Measurements from ENCODE around the gene HS3ST6.
"Not testable (repeated sequence)": the region's sequence is repeated elsewhere in the genome, so short reads cannot be mapped to it uniquely, and the experiment has no call there.

Gene HS3ST6

DNA sequence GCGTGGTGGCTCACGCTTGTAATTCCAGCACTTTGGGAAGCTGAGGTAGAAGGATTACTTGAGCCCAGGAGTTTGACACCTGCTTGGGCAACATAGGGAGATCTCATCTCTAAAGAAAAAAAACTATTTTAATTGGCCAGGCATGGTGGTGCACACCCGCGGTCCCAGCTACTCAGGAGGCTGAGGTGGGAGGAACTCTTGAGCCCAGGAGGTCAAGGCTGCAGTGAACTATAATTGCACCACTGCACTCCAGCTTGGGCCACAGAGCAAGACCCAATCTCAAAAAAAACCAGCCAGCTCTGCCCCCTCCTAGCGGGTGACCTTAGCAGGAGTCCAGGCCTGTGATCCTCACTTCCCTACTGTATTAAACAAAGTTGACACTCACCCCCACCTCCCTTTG lies 5.9 kb upstream of the HS3ST6 start:
- no peak for DNase-seq

GRCh38 chr16:1923299-1924034 lies 5.3 kb upstream of the HS3ST6 start:
- peak; percentile 73 for DNase-seq

- DNase-seq = no peak
These were observed 4.1 kb upstream of the HS3ST6 start for GRCh38 chr16:1922357-1922756.

DNA sequence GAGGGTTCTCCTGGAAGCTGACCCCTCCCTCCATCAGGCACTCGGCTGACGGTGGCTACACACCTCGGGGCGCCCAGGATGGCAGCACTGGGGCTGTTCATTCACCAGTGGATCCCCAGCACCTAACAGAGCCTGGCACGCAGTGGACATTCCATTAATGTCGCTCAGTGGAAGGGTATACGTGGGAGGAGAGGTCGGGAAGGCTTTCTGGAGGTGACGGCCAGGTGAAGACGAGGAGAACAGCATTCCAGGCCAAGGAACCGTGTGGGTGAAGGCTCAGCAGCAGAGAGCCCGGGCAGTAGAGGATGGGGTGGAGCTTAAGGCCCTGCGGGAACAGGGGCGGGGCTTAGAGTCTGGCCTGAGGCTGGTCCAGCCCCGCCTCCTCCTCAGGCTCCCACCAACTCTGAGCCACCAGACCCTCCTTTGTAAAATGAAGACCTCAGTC lies 2.5 kb upstream of the HS3ST6 start:
- DNase-seq = no peak

GRCh38 chr16:1920122-1920521 lies 1.9 kb upstream of the HS3ST6 start:
- not testable (repeated sequence) for DNase-seq

DNA sequence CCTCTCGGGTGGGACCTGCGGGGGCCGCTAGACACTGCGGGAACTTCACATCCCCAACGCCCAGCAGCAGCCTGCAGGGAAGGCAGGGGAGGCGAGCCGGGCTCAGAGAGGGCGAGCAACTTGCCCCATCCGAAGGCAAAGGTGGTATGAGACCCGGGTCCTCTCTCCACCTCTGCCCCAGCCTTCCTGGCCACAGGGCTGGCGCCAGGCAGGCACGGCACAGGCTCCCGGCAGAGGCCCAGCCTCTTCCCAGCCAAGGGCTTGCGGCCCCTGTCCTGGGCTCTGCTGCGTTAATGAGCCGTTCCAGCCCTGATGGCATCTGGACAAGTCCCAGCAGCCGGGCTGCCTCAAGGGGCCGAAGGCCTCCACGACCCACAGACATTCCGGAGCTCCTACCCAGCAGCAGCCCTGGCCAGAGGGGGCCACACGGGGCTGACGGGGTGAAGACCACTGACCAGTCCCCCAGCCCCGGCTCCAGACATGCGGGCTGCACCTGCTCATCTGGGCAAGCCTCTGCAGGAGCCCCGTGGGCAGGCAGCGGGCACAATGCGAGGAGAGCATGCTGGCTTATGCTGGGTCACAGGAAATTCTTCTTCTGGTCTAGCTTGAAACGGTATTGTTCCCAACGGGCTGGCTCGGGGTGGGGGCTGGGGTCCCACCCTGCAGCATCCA lies 1.2 kb upstream of the HS3ST6 start:
- DNase-seq = peak; percentile 15

- no peak for DNase-seq
These were observed 407 bp downstream of the HS3ST6 start for GRCh38 chr16:1917665-1918350.

DNA sequence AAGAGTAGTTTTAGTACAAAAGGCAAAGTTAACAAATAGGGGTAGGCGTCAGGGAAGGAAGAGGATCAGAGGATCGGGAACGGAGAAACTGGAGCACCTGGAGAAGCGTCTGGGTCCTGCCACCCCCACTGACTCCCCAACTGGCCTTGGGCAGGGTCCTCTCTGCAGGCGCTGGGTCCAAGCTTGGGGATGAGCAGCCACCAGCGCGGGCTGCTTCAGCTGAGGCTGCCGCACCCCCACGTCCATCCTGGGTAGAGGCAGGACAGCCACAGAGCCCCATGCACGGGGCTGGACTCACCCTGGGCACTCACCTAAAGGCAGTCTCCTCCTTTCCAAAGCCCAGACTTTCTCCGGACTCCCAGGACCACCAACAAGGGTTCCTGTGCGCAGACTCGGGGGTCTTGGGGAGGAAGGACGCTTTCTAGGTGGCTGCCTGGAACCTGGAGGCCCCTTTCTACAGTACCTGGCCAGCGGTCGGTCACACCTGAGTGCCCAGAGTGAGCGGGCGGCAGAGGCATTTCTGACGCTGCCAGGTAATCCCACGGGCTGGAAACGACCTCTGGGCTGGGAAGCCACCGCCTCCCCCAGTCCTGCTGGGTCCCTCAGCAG lies 1.1 kb downstream of the HS3ST6 start:
- no peak for DNase-seq

- no peak for DNase-seq
These were observed 1.6 kb downstream of the HS3ST6 start for GRCh38 chr16:1916640-1916990.

DNA sequence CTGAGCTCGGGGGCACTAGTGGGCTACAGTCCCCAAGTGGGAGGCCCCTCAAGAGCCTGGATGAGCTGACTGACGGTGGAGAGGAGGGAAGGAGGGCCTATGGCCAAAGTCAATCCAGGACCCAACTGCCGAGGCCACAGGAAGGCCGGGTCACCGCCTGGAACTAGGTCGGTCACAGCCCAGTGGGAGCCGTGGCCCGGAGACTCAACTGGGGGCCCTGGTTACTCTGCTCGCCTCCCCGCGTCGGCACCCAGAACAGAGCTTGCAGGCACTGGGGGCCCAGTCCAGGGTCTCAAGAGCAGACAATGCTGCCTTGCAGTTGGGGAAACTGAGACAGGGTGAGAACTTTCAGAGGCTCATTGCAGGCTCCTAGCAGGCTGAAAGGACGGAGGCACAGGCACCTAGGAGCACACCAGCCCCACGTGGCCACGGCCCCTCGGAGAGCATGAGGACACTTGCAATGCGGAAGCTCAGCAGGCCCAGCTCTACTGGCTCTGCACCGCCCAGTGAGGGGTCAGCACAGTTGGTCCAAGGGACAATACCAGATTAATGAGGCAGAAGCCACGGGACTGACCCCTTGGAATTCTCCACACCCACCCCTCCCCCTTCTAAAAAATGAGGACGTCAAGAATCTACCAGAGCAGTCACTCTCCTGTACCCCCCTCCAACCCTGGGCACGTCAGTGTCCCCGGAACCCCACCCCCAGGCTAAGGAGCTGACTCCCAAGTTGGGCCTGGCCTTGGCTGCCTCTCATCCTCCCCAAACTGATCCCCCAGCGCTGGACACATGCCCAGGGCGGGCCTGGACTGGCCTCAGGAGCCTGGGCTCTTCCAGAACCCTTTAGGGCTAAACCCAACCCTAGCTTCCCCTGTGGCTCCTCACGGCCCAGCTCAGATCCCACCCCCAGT lies 2.2 kb downstream of the HS3ST6 start:
- no peak for DNase-seq

GRCh38 chr16:1914988-1915387 lies 3.2 kb downstream of the HS3ST6 start:
- no peak for DNase-seq

DNA sequence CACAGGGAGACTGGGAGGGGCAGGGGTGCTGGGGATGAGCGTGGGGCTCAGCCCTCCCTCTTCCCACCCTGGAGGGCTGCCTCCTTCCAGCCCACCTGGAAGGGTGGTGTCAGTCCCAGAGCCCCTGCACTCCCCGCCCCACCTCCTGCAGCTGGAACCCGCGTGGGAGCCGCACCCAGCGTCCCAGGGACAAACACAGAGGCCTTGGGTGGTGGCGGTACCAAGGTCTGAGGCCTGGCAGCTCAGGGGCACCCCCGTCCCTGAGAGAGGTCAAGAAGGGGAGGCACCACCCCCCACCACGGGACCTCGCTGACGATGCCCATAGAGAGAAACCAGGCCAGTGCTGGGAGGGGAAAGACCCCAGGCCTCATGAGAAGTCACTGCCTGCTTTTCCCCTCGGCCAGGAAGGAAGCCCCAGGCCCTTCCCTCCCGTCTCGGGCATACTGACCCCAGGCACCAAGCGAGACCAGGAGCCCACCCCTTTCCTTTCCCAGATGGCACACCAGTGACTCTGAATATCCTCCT lies 4.1 kb downstream of the HS3ST6 start:
- DNase-seq = no peak

- no peak for DNase-seq
These were observed 4.7 kb downstream of the HS3ST6 start for GRCh38 chr16:1913327-1914083.

DNA sequence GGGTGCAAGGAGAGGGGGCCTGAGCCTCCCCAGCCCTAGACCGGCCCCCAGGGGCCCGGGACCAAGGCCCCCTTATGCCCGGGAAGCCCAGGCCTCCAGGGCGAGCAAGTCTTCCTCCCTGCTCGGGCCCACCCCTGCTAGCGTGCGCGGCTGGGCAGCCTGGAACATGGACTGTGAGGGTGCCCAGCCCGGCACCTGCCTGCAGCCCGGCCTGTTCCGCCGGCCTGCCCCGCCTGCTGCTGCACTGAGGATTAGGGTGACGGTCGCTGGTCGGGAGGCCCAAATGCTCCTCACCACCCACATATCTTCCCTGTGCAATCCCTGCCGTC lies 6.0 kb downstream of the HS3ST6 start:
- no peak for DNase-seq

- no peak for DNase-seq
These were observed 6.6 kb downstream of the HS3ST6 start for GRCh38 chr16:1911467-1912214.

DNA sequence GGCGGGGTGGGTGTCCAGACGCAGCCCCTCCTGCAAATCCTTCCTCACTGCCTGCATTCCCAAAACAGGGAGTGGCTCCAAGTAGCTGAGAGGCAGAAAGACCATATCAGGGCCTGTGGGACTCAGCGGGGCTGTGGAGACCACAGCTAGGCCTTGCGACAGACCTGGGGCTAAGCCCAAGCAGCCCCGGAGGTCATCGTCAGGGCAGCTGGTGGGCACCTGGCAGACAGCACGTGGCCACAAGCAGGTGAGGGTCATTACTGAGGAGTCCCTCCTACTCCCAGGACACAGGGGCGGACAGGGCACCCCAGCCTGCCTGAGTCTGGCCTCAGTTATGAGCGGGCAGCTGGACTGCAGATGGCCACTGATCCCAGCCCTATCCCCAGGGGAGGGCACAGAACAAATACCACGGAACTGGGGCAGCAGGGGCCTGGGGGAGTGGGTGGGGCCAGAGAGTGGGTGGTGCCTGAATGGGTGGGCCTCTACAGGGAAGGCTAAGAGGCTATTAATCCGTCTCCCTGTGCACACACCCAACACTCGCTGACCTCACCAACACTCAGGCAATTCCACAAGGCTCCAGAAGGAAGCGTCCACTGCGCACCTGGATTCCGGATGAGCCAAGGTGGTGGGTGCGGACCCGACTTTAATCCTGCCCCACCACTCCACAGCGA lies 8.5 kb downstream of the HS3ST6 start:
- no peak for DNase-seq

GRCh38 chr16:1908983-1909382 lies 9.2 kb downstream of the HS3ST6 start:
- DNase-seq = no peak

DNA sequence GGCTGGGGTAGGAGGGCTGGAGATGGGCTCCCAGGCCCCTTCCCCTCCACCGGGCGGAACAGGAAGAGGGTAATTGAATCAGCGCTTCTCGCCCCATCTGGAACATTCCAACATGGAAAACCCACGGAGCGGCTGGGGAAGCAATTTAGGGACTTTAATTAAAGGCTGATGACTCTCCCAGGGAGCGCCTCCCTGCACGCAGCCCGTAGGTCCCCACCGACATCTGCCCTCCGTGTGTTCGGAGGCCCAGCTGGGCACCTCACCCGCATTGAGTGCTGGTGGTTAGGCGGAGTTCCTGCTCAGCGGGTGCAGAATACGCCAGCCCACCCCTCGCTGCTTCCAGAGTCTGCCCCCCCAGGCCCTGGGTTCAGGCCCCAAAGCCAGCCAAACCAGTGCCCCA lies 10.0 kb downstream of the HS3ST6 start:
- DNase-seq = no peak

DNA sequence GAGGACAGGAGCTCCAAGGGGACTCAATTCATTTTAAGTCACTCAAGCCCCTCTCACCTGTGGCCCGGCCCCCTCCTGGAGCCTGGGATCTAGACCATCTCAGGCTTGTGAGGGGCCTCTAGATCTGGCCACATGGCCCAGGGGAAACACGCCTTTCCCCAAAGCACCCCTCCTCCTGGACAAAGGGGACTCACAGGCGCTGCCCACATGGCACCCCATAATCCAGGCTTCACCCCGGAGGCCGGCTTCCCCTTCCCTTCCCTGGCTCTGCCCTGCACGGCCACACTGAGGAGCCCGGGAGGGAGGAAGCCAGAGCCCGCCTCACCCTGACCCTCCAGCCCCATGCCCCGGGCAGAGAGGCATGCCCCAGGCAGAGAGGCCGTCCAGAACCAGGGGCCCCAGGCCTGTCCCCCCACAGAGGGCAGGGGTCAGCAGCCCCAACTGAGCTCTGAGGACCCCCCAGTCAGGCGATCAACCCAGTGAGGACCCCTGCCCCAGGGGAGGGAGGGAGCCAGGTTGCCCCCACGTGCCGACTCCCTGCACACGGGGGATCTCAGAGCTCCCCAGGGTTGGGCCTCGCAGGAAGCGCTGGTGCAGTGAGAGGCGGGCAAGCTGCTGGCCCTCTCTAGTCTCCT lies 10.9 kb downstream of the HS3ST6 start:
- no peak for DNase-seq

GRCh38 chr16:1906846-1907165 lies 11.4 kb downstream of the HS3ST6 start:
- DNase-seq = no peak

Measured in femur (tissue), 1 donor.